Smooth muscle cell (in vitro differentiated cells): Measurements from ENCODE around the gene NR1I2. TPM values are rescaled to one million over a fixed set of nuclear protein-coding genes. Genes with fewer than 3 reads are reported as not detected.

ENCODE experiments used
- DNase-seq: peaks from one replicate; lab custom pipeline; 2025; ENCODE audit not compliant: unreplicated experiment; lab: John Stamatoyannopoulos, UW
- H2AFZ ChIP-seq: fragments of 200-600 bp; sonication (generic); 2 replicates; pipeline ENCODE4 v1.6.0; 2016; ENCODE audit warnings: antibody characterized with exemption, low read depth, mild to moderate bottlenecking
- H3F3A ChIP-seq: fragments of 200-600 bp; sonication (generic); 2 replicates; pipeline ENCODE4 v1.6.0; 2017; ENCODE audit warnings: antibody characterized with exemption, low read depth
- H3K27ac ChIP-seq: fragments of 200-600 bp; sonication (generic); 2 replicates; pipeline ENCODE4 v1.5.1; 2016; ENCODE audit warnings: low read depth, mild to moderate bottlenecking
- H3K27me3 ChIP-seq: fragments of 200-600 bp; sonication (generic); 2 replicates; pipeline ENCODE4 v1.6.1; 2016; ENCODE audit warnings: low read depth, mild to moderate bottlenecking
- H3K36me3 ChIP-seq: fragments of 200-600 bp; sonication (generic); 2 replicates; pipeline ENCODE4 v1.5.1; 2016; ENCODE audit warnings: low read depth
- H3K4me1 ChIP-seq: fragments of 200-600 bp; sonication (generic); 2 replicates; pipeline ENCODE4 v1.5.1; 2016; ENCODE audit warnings: low read depth
- H3K4me2 ChIP-seq: fragments of 200-600 bp; sonication (generic); 2 replicates; pipeline ENCODE4 v1.6.0; 2016; ENCODE audit warnings: mild to moderate bottlenecking
- H3K4me3 ChIP-seq: fragments of 200-600 bp; sonication (generic); 2 replicates; pipeline ENCODE4 v1.5.1; 2016; ENCODE audit warnings: mild to moderate bottlenecking
- H3K79me2 ChIP-seq: fragments of 200-600 bp; sonication (generic); 2 replicates; pipeline ENCODE4 v1.6.0; 2016; ENCODE audit warnings: low read depth, mild to moderate bottlenecking
- H3K9ac ChIP-seq: fragments of 200-600 bp; sonication (generic); 2 replicates; pipeline ENCODE4 v1.6.0; 2016; ENCODE audit warnings: low read depth
- H3K9me3 ChIP-seq: fragments of 200-600 bp; sonication (generic); replicated peaks from 2 replicates; pipeline ENCODE4 v1.5.1; 2016; ENCODE audit warnings: low read depth
- H4K20me1 ChIP-seq: fragments of 200-600 bp; sonication (generic); 2 replicates; pipeline ENCODE4 v1.6.0; 2016; ENCODE audit warnings: low read depth
- CTCF ChIP-seq: fragments of 200-600 bp; sonication (generic); IDR thresholded peaks from 2 replicates; pipeline ENCODE4 v1.5.1; 2017; ENCODE audit warnings: borderline replicate concordance, mild to moderate bottlenecking, antibody characterized with exemption; ENCODE audit not compliant: insufficient read depth, poor library complexity, severe bottlenecking
- WGBS: methylation state at CpG from one replicate; pipeline ENCODE4 v1.1.7; 2016; ENCODE audit warnings: low lambda C conversion rate; 5-methylcytosine and 5-hydroxymethylcytosine counted together
- polyA plus RNA-seq: library from polyadenylated mRNA; unstranded; fragments of >200 nt; fragmentation: Nextera tagmentation; extraction: Ambion mirVana; gene quantifications from 2 replicates; pipeline ENCODE4 v1.2.1, GENCODE V29; 2016
- total RNA-seq: library from RNA; depleted of rRNA; stranded (reverse); fragments of >200 nt; gene quantifications from 2 replicates; pipeline ENCODE4 v1.2.3, GENCODE V29; 2014

Gene NR1I2
- not detected in 2 replicates for total RNA-seq
- polyA plus RNA-seq: not detected in 2 replicates

DNA sequence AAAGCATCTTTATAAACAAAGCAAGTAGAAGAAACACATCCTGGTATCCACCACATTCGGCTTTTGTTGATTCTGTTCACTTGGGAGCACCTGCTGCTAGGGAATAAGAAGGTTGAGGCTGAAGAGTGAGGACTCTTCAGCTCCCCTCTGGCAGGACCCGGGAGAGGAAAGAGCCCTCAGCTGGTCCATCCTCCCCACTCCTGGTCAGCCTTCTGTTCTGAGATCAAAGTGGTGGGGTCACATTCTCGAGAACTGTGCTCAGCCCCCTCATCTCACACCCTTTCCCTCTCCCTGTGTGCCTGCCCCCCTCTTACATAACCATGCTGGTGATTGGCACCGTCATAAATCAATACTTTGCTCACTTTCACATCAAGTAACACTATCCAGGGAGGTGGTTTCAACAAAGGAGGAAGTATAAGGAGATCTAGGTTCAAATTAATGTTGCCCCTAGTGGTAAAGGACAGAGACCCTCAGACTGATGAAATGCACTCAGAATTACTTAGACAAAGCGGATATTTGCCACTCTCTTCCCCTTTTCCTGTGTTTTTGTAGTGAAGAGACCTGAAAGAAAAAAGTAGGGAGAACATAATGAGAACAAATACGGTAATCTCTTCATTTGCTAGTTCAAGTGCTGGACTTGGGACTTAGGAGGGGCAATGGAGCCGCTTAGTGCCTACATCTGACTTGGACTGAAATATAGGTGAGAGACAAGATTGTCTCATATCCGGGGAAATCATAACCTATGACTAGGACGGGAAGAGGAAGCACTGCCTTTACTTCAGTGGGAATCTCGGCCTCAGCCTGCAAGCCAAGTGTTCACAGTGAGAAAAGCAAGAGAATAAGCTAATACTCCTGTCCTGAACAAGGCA, at the start of gene NR1I2:
Gene NR1I2 (plus strand): TSS at position 772 of the 869 bp plus-strand sequence.
- no peaks in the 10 kb centered on the region for H3K36me3 ChIP-seq
- no peaks in the 10 kb centered on the region for H3K9me3 ChIP-seq
- no peak for DNase-seq
- H3K9ac ChIP-seq: no peak within 1 kb of the TSS
- no peaks in the 10 kb centered on the region for H3F3A ChIP-seq
- H3K4me2 ChIP-seq: no peak within 1 kb of the TSS
- no peaks in the 10 kb centered on the region for H3K79me2 ChIP-seq
- TF ChIP-seq CTCF: no peak
- H2AFZ ChIP-seq: no peak within 1 kb of the TSS
- H3K4me1 ChIP-seq: no peaks in the 10 kb centered on the region
- WGBS: 89% methylated on average over 10 of the region's 10 CpGs
- no peak within 1 kb of the TSS for H3K4me3 ChIP-seq
- H4K20me1 ChIP-seq: no peaks in the 10 kb centered on the region
- no peak within 1 kb of the TSS for H3K27ac ChIP-seq
- H3K27me3 ChIP-seq: no peaks in the 10 kb centered on the region

DNA sequence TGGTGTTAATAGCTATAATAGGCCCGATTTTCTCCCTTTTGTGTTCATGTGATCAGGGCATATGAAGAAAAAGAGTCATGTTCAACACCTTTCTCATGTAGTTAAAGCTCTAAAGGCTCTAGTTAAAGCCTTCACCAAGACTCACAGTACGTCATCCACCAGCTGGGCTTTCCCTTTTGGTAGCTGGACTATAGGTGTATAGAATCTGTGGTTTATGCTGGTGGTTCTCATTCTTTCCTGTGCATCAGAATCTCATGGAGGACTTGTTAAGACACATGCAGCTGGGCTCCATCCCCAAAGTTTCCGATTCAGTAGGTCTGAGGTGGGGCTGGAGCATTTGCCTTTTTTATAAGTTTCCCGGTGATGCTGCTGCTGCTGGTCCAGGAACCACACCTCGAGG, 48.1 kb upstream of the NR1I2 start:
- no peaks in the 10 kb centered on the region for H3F3A ChIP-seq
- no peaks in the 10 kb centered on the region for H4K20me1 ChIP-seq
- no peak overlapping the region for H3K4me2 ChIP-seq
- WGBS: 96% methylated on average over 5 of the region's 5 CpGs
- no peak overlapping the region for H3K4me3 ChIP-seq
- H3K27ac ChIP-seq: no peak overlapping the region
- H2AFZ ChIP-seq: no peak overlapping the region
- no peak overlapping the region for H3K9ac ChIP-seq
- no peak for TF ChIP-seq CTCF
- peaks cover 8% of the 10 kb centered on the region for H3K27me3 ChIP-seq
- H3K36me3 ChIP-seq: no peaks in the 10 kb centered on the region
- DNase-seq: no peak
- H3K4me1 ChIP-seq: peaks cover 4% of the 10 kb centered on the region
- H3K9me3 ChIP-seq: no peaks in the 10 kb centered on the region
- no peaks in the 10 kb centered on the region for H3K79me2 ChIP-seq

DNA sequence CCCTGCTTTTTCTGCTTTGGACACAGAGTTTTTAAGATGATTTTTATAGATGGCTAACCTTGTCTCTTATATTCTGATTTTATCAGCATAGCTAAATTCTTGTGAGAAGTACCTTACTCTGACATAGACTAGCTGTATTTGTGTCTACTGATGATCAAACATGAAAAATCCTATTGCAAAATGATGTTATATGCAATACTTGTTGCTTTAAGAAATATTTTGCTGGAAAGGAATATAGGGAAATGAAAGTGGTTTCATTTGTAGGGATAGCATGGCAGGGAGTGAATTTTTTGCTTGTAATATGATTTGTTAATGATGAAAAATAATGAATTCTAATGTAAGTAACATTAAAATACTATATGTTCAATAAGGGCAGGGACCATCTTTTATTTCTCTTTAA, 43.2 kb upstream of the NR1I2 start:
- H3K27ac ChIP-seq: no peak overlapping the region
- H3K79me2 ChIP-seq: no peaks in the 10 kb centered on the region
- no peak for TF ChIP-seq CTCF

More for the DNA sequence above, 43.2 kb upstream of the NR1I2 start:
- no peak overlapping the region for H3K4me2 ChIP-seq
- no peak overlapping the region for H3K9ac ChIP-seq
- H4K20me1 ChIP-seq: no peaks in the 10 kb centered on the region
- H3K9me3 ChIP-seq: no peaks in the 10 kb centered on the region
- no peak for DNase-seq
- no peak overlapping the region for H2AFZ ChIP-seq
- no peaks in the 10 kb centered on the region for H3K27me3 ChIP-seq
- no peaks in the 10 kb centered on the region for H3K4me1 ChIP-seq
- no peaks in the 10 kb centered on the region for H3F3A ChIP-seq
- H3K36me3 ChIP-seq: no peaks in the 10 kb centered on the region
- no peak overlapping the region for H3K4me3 ChIP-seq
